ENCODE results near the gene TM4SF4. TPM values are rescaled to one million over a fixed set of nuclear protein-coding genes. Genes with fewer than 3 reads are reported as not detected.

TM4SF4 gene
- polyA plus RNA-seq, 1 donor (not counting 4 experiments of a cell fraction or from before 2014, with no cell fraction given), result not detected

GRCh38 chr3:149536429-149536828 lies 61.9 kb downstream of the TM4SF4 start:
- no peak overlapping the region for H3K4me3 ChIP-seq (ENCODE audit: control insufficient read depth in 2 of 3, extremely low read depth in 1 of 3, insufficient read depth in 2 of 3, low read depth in 1 of 3, low read length in 3 of 3)
- H2AFZ ChIP-seq (ENCODE audit: control insufficient read depth, low read length), result no peak overlapping the region
- peaks cover 32% of the 10 kb centered on the region for H3K79me2 ChIP-seq (ENCODE audit: control insufficient read depth, insufficient read depth, low read length)
- H3K9me1 ChIP-seq (ENCODE audit: control insufficient read depth, extremely low read depth, insufficient read depth, low read length), result no peaks in the 10 kb centered on the region
- DNase-seq (ENCODE audit: low read depth, low spot score) (no peak), FAIRE-seq (no peak)
- H3K36me3 ChIP-seq (ENCODE audit: control insufficient read depth in 2 of 2, extremely low read depth in 1 of 2, insufficient read depth in 2 of 2, low read length in 2 of 2), result peaks cover 7 to 11% of the 10 kb centered on the region in 2 experiments
- dilution Hi-C loops (cut with MboI; ENCODE audit: extremely low pct_ligation_motif_present, low sequenced_read_pairs), result no loop called here
- H3K27ac ChIP-seq (ENCODE audit: control insufficient read depth, insufficient read depth, low read length), result no peak overlapping the region
- no peak overlapping the region for H3K4me2 ChIP-seq (ENCODE audit: control insufficient read depth, extremely low read depth, insufficient read depth, low read depth, low read length)
- no peaks in the 10 kb centered on the region for H3K27me3 ChIP-seq (ENCODE audit: control insufficient read depth, extremely low read depth, insufficient read depth, low read length)
- no peaks in the 10 kb centered on the region for H4K20me1 ChIP-seq (ENCODE audit: control insufficient read depth, extremely low read depth, insufficient read depth, low read length)
- no peak overlapping the region for H3K9ac ChIP-seq (ENCODE audit: control insufficient read depth, extremely low read depth, insufficient read depth, low read length)
- H3K9me3 ChIP-seq (ENCODE audit: control insufficient read depth, low read depth, low read length), result no peaks in the 10 kb centered on the region
- TF ChIP-seq CTCF (optimal IDR thresholded peaks at IDR 0.05 in 1 of 3, IDR thresholded peaks at IDR 0.05 in 1 of 3, conservative IDR thresholded peaks at IDR 0.05 in 1 of 3; ENCODE audit: extremely low read depth in 1 of 3, insufficient read depth in 2 of 3, low read length in 3 of 3), result no peak
- TF ChIP-seq EZH2 (IDR thresholded peaks at IDR 0.05; ENCODE audit: low read length), result no peak
- H3K4me1 ChIP-seq (ENCODE audit: control insufficient read depth, extremely low read depth, insufficient read depth, low read length), result peaks cover 8% of the 10 kb centered on the region

- TF ChIP-seq CTCF (optimal IDR thresholded peaks at IDR 0.05 in 1 of 3, IDR thresholded peaks at IDR 0.05 in 1 of 3, conservative IDR thresholded peaks at IDR 0.05 in 1 of 3; ENCODE audit: extremely low read depth in 1 of 3, insufficient read depth in 2 of 3, low read length in 3 of 3), result no peak
- no peak for TF ChIP-seq EZH2 (IDR thresholded peaks at IDR 0.05; ENCODE audit: low read length)
- Histone ChIP-seq H3K9me3 (ENCODE audit: control insufficient read depth, low read depth, low read length) (no peaks in the 10 kb centered on the region), H2AFZ (ENCODE audit: control insufficient read depth, low read length) (no peak overlapping the region), H3K79me2 (ENCODE audit: control insufficient read depth, insufficient read depth, low read length) (peaks cover 26% of the 10 kb centered on the region), H3K36me3 (ENCODE audit: control insufficient read depth in 2 of 2, extremely low read depth in 1 of 2, insufficient read depth in 2 of 2, low read length in 2 of 2) (peaks cover 10 to 18% of the 10 kb centered on the region in 2 experiments), H3K9me1 (ENCODE audit: control insufficient read depth, extremely low read depth, insufficient read depth, low read length) (no peaks in the 10 kb centered on the region), H3K27me3 (ENCODE audit: control insufficient read depth, extremely low read depth, insufficient read depth, low read length) (no peaks in the 10 kb centered on the region), H4K20me1 (ENCODE audit: control insufficient read depth, extremely low read depth, insufficient read depth, low read length) (no peaks in the 10 kb centered on the region), H3K4me3 (ENCODE audit: control insufficient read depth in 2 of 3, extremely low read depth in 1 of 3, insufficient read depth in 2 of 3, low read depth in 1 of 3, low read length in 3 of 3) (no peak overlapping the region), H3K27ac (ENCODE audit: control insufficient read depth, insufficient read depth, low read length) (no peak overlapping the region), H3K9ac (ENCODE audit: control insufficient read depth, extremely low read depth, insufficient read depth, low read length) (no peak overlapping the region), H3K4me2 (ENCODE audit: control insufficient read depth, extremely low read depth, insufficient read depth, low read depth, low read length) (no peak overlapping the region), H3K4me1 (ENCODE audit: control insufficient read depth, extremely low read depth, insufficient read depth, low read length) (peaks cover 8% of the 10 kb centered on the region)
- no peak for FAIRE-seq
- no peak for DNase-seq (ENCODE audit: low read depth, low spot score)
- dilution Hi-C loops (cut with MboI; ENCODE audit: extremely low pct_ligation_motif_present, low sequenced_read_pairs), result no loop called here
Measured at GRCh38 chr3:149538371-149538770, 63.9 kb downstream of the TM4SF4 start.

Data from keratinocyte (primary cell).